Cardiac septum (tissue), 1 donor: Measurements from ENCODE around the gene TPR. TPM values are rescaled to one million over a fixed set of nuclear protein-coding genes. Genes with fewer than 3 reads are reported as not detected.

Source experiments
- DNase-seq: peaks from one replicate; pipeline ENCODE4 v3.0.0-alpha.2; 2020; ENCODE audit warnings: low spot score
- intact Hi-C: fragments of 100-400 bp; cut with DNase I; formaldehyde crosslinking; loops from one replicate; pipeline ENCODE4 v1.14.0; 2022
- total RNA-seq: library from RNA; stranded (reverse); fragmentation: NEBNext Ultra II Directional; extraction: Animal tissue kit (Norgen Biotek cat#: 25700); gene quantifications from one replicate; pipeline ENCODE4 v1.2.1, GENCODE V29; 2021
- donor health status: DM: no; HTN: no; CAD: no.

TPR gene
- total RNA-seq, 1 donor from 2014 or later = 82.6 TPM

- no peak for DNase-seq
- intact Hi-C loops = no loop called here
Measured at GRCh38 chr1:186340772-186341171, 34.3 kb downstream of the TPR start.

DNA sequence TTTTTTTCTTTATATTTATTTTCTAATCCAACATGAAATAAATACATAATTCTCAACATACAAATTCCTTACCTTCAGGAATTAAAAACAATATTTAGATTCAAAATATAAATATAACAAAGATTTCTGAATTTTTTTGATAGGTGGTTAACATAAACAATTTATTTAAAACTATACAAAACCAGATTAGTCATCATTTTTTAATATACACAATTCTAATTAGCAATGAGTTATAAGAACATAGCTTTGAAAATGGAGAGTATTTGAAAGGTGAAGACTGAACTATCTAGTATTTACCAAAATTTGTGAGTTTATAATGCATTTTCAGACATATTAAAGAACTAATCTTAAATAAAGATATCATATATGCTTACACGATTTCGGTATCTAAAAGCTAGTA, 37.5 kb downstream of the TPR start:
- no peak for DNase-seq
- intact Hi-C loops = no loop called here

GRCh38 chr1:186330758-186331157, 44.3 kb downstream of the TPR start:
- intact Hi-C loops = no loop called here
- DNase-seq = no peak

GRCh38 chr1:186327331-186327730, 47.7 kb downstream of the TPR start:
- intact Hi-C loops = no loop called here
- no peak for DNase-seq

- no peak for DNase-seq
- intact Hi-C loops = no loop called here
Measured at GRCh38 chr1:186326009-186326408, 49.0 kb downstream of the TPR start.

DNA sequence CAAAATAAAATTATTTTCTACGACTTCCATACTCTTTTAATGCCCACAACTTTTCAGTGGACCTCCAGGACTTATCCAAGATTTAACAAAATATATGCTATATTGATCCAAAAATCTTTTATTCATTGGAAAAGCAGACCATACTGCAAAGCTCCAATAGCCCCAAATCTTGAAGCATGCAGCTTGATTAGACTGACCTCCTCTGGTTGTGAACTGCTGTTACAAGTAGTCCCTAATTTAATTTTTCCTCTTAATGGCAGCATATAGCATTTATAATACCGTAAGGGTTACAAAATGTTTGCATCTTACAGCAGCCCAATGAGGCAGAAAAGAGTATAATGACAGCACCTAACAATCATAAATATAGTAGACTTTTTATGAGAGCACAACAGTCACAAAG, 49.8 kb downstream of the TPR start:
- no peak for DNase-seq
- intact Hi-C loops = no loop called here

- intact Hi-C loops = no loop called here
Measured at GRCh38 chr1:186323865-186324264, 51.2 kb downstream of the TPR start.

GRCh38 chr1:186315570-186315969, 59.5 kb downstream of the TPR start:
- DNase-seq = no peak
- intact Hi-C loops = no loop called here

More at GRCh38 chr1:186323865-186324264, 51.2 kb downstream of the TPR start:
- DNase-seq = no peak

GRCh38 chr1:186311375-186312051, 63.5 kb downstream of the TPR start:
- intact Hi-C loops = no loop called here
- no peak for DNase-seq

DNA sequence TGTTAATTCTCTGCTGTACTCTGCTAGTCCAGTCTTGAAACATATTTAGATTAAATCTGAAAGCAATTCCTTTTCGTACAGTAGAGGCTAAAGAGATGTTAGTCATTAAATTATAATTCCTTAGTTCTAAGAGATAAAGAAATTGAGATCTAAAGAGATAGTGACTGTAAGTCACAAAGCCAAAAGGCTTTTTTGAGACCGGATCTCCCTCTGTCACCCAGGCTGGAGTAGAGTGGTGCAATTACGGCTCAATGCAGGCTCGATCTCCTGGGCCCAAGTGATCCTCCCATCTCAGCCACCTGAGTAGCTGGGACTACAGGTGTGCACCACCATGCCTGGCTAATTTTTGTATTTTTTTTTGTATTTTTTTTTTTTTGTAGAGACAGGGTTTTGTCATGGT, 64.7 kb downstream of the TPR start:
- intact Hi-C loops = no loop called here
- no peak for DNase-seq

- intact Hi-C loops = no loop called here
- DNase-seq = no peak
Measured at GRCh38 chr1:186308264-186309060, 66.6 kb downstream of the TPR start.

DNA sequence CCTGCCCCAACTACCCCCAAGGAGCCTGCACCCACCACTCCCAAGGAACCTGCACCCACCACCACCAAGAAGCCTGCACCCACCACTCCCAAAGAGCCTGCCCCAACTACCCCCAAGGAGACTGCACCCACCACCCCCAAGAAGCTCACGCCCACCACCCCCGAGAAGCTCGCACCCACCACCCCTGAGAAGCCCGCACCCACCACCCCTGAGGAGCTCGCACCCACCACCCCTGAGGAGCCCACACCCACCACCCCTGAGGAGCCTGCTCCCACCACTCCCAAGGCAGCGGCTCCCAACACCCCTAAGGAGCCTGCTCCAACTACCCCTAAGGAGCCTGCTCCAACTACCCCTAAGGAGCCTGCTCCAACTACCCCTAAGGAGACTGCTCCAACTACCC, 67.6 kb downstream of the TPR start:
- intact Hi-C loops = no loop called here
- DNase-seq = no peak

DNA sequence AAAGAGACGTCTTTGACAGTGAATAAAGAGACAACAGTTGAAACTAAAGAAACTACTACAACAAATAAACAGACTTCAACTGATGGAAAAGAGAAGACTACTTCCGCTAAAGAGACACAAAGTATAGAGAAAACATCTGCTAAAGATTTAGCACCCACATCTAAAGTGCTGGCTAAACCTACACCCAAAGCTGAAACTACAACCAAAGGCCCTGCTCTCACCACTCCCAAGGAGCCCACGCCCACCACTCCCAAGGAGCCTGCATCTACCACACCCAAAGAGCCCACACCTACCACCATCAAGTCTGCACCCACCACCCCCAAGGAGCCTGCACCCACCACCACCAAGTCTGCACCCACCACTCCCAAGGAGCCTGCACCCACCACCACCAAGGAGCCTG, 68.5 kb downstream of the TPR start:
- DNase-seq = no peak
- intact Hi-C loops = no loop called here

DNA sequence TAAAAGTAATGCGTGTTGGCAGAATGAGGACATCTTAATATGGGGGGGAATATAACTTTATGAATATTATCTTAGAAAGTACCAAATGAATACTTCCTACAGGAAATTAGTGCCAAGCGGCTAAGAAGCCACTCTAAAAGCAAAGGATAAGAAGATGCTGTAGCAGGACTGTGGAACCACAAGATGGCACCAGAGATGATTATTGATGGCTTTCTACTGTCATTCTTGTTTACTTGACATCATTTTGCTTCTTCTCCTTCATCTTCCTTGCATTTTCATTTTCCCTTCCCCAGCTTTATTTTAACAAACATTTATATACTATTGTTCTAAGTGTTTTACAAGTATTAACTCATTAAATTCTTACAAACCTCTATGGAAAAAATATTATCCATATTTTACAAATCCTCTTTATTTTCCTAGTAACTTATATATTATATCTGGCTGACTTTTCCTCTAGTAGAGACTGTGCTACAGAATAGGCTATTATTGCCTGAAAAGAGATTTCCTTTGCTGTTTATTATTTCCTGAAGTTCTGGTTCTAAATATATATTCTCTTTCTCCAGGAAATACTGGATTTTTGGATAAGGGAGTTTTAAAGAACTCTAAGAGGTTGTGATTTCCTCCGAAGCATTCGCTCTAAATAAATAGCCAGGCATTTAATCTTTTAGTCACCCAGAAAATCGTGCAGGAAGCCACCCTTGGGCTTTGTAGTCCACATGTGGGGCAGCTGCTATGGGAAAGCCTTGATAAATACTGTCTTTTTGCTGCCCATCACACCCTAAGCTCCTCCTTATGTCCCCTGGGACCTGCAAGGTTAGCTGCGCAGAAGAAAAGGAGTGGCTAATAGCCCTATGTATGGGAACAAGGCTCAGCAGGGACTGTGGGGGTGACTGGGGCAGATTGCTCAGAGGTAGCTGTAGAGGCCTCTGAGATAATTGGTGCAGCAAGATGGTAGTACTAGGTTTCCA, 69.8 kb downstream of the TPR start:
- no peak for DNase-seq
- intact Hi-C loops = no loop called here

DNA sequence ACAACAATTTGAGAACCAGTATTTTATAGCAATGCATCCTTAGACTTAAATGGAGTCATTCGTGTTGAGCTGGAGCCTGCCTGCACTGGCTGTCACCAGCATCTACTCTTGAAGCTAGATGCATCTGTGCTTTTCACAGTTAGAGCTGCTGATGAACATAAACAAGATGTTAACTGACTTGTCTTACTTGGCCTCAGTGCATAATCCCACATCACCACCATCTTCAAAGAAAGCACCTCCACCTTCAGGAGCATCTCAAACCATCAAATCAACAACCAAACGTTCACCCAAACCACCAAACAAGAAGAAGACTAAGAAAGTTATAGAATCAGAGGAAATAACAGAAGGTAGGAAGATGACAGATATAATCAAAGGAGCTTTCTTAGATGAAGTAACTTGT, 71.1 kb downstream of the TPR start:
- DNase-seq = no peak
- intact Hi-C loops = no loop called here

DNA sequence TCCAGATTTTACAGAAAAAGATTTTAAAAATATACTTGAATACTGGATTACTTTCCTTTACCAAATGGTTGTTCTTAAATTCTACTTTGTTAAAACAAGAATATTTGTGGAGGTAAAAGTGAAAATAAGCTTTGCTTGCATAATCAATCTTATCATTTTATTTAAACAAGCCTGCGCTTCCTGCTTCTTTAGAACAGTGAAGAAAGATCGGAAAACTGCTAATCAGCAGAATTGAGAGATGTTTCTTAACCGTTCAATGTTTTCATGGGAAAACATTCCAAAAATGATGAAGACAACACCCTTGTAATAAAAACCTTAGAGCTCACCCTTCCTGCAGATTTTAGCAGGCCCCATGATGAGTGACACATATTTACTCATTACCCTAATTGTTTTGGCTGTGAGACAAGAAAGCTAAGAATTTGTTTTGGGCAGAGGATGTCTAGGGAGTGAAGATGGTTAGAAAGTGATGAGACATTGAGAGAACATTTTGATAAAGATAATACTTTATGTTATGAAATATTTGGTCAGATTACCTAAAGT, 72.6 kb downstream of the TPR start:
- intact Hi-C loops = no loop called here
- DNase-seq = no peak

DNA sequence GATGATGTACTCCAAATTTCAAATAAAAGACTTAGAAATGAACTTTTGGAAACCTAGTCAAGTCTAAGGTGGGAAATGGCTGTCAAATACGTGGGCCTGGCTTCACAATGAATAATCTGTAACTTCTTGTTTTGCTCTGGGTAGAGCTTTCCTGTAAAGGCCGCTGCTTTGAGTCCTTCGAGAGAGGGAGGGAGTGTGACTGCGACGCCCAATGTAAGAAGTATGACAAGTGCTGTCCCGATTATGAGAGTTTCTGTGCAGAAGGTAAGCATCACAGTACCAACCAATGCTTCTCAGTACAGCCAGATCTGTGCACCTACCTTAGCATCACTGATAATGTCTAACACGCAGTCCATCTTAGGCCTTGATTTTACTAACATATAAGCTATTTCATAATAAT, 73.6 kb downstream of the TPR start:
- intact Hi-C loops = no loop called here
- no peak for DNase-seq

DNA sequence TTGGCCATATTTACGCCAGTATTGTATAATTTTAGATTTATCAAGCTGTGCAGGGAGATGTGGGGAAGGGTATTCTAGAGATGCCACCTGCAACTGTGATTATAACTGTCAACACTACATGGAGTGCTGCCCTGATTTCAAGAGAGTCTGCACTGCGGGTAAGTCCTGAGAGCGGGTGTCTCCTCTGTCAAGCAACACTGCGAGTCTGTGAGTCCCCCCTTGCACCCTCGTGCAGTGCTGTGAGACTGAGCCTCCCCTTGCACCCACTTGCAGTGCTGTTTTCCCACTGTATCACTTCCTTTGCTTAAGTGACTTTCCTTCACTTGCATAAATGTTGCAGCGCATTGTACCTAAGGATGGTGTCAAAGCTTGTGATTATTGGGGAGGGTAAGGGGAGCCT, 75.0 kb downstream of the TPR start:
- no peak for DNase-seq
- intact Hi-C loops = no loop called here

DNA sequence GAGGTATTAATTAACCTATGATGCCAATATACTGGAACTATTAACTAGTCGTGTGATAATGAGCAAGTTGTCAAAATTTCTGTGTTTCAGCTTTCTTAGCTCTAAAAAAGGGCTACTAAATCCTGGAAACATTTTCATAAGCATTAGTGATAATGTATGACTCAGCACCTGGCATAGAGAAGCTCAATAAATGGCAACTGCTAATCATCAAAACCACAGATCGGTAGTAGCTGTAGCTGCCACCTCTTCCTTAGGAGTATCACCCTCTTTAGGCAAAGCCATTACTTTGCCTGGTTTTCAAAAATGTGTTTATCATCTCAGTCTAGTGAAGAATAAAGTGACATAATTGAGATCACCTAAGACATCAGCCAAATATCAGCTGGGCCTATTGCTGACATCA, 75.5 kb downstream of the TPR start:
- DNase-seq = no peak
- intact Hi-C loops = no loop called here

- no peak for DNase-seq
- intact Hi-C loops = no loop called here
Measured at GRCh38 chr1:186298851-186299250, 76.2 kb downstream of the TPR start.
